A673 (cell line): Measurements from ENCODE around the gene AP3B2. TPM values are rescaled to one million over a fixed set of nuclear protein-coding genes. Genes with fewer than 3 reads are reported as not detected.

Source experiments
- BruUV-seq: library from RNA; stranded (reverse); fragments of 400-500 nt; replicated peaks from 2 replicates; lab custom pipeline; 2021; lab: Mats Ljungman, UMichigan
- CTCF ChIA-PET: fragments of 300-600 bp; sonication (Branson Sonifier 250); formaldehyde crosslinking; loops from one replicate; lab custom pipeline; 2022; ENCODE audit warnings: antibody characterized with exemption; lab: Charles Lee
- POLR2A ChIA-PET: fragments of 300-600 bp; sonication (Branson Sonifier 250); formaldehyde crosslinking; loops from one replicate; lab custom pipeline; 2022; ENCODE audit warnings: antibody characterized with exemption; ENCODE audit not compliant: low non-redundant PET; lab: Charles Lee
- DNase-seq: peaks from one replicate; pipeline ENCODE4 v3.0.0-alpha.2; 2015; ENCODE audit warnings: low spot score
- H3K27ac ChIP-seq: fragments of 200-600 bp; sonication (generic); 2 replicates; pipeline ENCODE4 v1.5.1; 2016; ENCODE audit warnings: mixed run types, low read depth, mild to moderate bottlenecking, mixed read lengths, antibody characterized with exemption, low read length; ENCODE audit not compliant: poor library complexity, severe bottlenecking
- H3K27me3 ChIP-seq: fragments of 200-600 bp; sonication (generic); replicated peaks from 2 replicates; pipeline ENCODE4 v1.6.1; 2017; ENCODE audit warnings: mixed run types, low read depth, mild to moderate bottlenecking, mixed read lengths, antibody characterized with exemption, low read length; ENCODE audit not compliant: insufficient read depth, poor library complexity
- H3K36me3 ChIP-seq: fragments of 200-600 bp; sonication (generic); 2 replicates; pipeline ENCODE4 v1.6.1; 2016; ENCODE audit warnings: mixed run types, mild to moderate bottlenecking, mixed read lengths, antibody characterized with exemption, low read length; ENCODE audit not compliant: insufficient read depth, poor library complexity, severe bottlenecking
- H3K4me1 ChIP-seq: fragments of 200-600 bp; sonication (generic); 2 replicates; pipeline ENCODE4 v1.6.1; 2017; ENCODE audit warnings: mixed run types, mild to moderate bottlenecking, mixed read lengths, antibody characterized with exemption, low read length; ENCODE audit not compliant: insufficient read depth, poor library complexity, severe bottlenecking
- H3K4me3 ChIP-seq: fragments of 200-600 bp; sonication (generic); 2 replicates; pipeline ENCODE4 v1.5.1; 2016; ENCODE audit warnings: low read depth, mixed run types, mild to moderate bottlenecking, mixed read lengths, low read length; ENCODE audit not compliant: poor library complexity, severe bottlenecking
- H3K9me3 ChIP-seq: fragments of 200-600 bp; sonication (generic); 2 replicates; pipeline ENCODE4 v1.6.1; 2016; ENCODE audit warnings: mixed run types, low read depth, mild to moderate bottlenecking, mixed read lengths, antibody characterized with exemption, low read length; ENCODE audit not compliant: poor library complexity, severe bottlenecking
- EZH2 ChIP-seq: fragments of 200-600 bp; sonication (generic); IDR thresholded peaks from 2 replicates; pipeline ENCODE4 v1.6.1; 2017; ENCODE audit warnings: borderline replicate concordance, low read depth, mild to moderate bottlenecking, mixed read lengths, antibody characterized with exemption, low read length; ENCODE audit not compliant: poor library complexity, severe bottlenecking
- intact Hi-C: fragments of 100-400 bp; cut with micrococcal nuclease; formaldehyde crosslinking; loops from one replicate; pipeline ENCODE4 v1.10.0; 2022; ENCODE audit not compliant: unreplicated experiment
- total RNA-seq: library from RNA; stranded (reverse); gene quantifications from 2 replicates; pipeline ENCODE4 v1.2.3, GENCODE V29; 2021
- TF ChIP-seq, protein P1 (sequence below): fragments of 300-800, 200-600 bp; sonication (generic); conservative IDR thresholded peaks from 2 replicates; pipeline ENCODE4 v1.5.1; 2017; ENCODE audit warnings: low read depth, mild to moderate bottlenecking, antibody characterized with exemption, low read length, moderate library complexity, mixed read lengths

Gene AP3B2
- total RNA-seq, 1 experiment from 2014 or later, result 19.0 TPM

DNA sequence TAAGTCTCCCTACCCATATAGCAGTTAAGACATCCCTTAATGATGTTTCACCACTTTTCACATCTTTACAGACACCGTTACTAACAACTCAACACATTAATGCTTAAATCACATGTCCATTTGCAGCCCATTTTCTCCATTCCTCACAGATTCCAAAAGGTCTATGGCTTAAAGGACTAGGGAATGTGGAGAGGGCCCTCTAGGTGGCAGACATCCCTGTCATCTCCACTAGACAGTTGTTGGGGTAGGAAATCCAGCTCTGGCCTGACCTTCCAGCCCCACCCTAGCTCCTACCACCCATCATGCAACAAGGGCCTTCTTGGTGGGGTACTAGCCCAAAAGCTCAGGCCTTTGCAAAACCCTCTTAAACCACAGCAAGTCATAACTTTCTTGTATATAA lies 87.7 kb downstream of the AP3B2 start:
- ChIA-PET POLR2A (no interaction called here), CTCF (no interaction called here)
- Histone ChIP-seq H3K4me1 (no peaks in the 10 kb centered on the region), H3K4me3 (no peak overlapping the region), H3K9me3 (no peaks in the 10 kb centered on the region), H3K27me3 (peaks cover 6% of the 10 kb centered on the region), H3K27ac (no peak overlapping the region), H3K36me3 (no peaks in the 10 kb centered on the region)
- intact Hi-C loops, result no loop called here
- peak; percentile 4 for DNase-seq
- no TSS peak for BruUV-seq
- no peak for TF ChIP-seq EZH2
- TF ChIP-seq, protein P1, sequence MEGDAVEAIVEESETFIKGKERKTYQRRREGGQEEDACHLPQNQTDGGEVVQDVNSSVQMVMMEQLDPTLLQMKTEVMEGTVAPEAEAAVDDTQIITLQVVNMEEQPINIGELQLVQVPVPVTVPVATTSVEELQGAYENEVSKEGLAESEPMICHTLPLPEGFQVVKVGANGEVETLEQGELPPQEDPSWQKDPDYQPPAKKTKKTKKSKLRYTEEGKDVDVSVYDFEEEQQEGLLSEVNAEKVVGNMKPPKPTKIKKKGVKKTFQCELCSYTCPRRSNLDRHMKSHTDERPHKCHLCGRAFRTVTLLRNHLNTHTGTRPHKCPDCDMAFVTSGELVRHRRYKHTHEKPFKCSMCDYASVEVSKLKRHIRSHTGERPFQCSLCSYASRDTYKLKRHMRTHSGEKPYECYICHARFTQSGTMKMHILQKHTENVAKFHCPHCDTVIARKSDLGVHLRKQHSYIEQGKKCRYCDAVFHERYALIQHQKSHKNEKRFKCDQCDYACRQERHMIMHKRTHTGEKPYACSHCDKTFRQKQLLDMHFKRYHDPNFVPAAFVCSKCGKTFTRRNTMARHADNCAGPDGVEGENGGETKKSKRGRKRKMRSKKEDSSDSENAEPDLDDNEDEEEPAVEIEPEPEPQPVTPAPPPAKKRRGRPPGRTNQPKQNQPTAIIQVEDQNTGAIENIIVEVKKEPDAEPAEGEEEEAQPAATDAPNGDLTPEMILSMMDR, result 0 out of 2 replicates have a peak, but pooled peaks have one; percentile 21

DNA sequence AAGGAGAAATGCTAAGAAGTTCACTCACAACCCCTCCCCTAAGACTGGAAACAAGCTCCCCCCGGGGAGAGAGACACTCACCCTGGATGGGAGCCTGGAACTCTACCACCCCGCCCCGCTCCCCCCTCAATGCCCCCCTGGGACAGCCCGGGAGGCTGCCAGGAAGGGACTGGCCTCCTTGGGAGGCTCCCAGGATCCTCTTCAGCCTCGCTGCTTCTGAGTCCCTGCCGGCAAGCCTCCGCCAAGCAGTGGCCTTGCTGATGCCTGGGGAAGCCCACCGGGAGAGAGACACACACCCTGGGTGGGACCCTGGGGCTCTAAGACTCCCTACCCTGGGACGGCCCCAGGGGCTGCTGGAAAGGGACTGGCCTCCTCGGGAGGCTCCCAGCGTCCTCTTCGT lies 95.9 kb downstream of the AP3B2 start:
- no TSS peak for BruUV-seq
- DNase-seq, result peak; percentile 23
- no peak overlapping the region for H3K27ac ChIP-seq
- TF ChIP-seq, protein P1, result no peak
- no peak for TF ChIP-seq EZH2
- ChIA-PET CTCF (no interaction called here), POLR2A (no interaction called here)
- intact Hi-C loops, result no loop called here
- H3K9me3 ChIP-seq, result no peaks in the 10 kb centered on the region
- no peak overlapping the region for H3K4me3 ChIP-seq
- H3K27me3 ChIP-seq, result peaks cover 16% of the 10 kb centered on the region
- no peaks in the 10 kb centered on the region for H3K4me1 ChIP-seq
- no peaks in the 10 kb centered on the region for H3K36me3 ChIP-seq

DNA sequence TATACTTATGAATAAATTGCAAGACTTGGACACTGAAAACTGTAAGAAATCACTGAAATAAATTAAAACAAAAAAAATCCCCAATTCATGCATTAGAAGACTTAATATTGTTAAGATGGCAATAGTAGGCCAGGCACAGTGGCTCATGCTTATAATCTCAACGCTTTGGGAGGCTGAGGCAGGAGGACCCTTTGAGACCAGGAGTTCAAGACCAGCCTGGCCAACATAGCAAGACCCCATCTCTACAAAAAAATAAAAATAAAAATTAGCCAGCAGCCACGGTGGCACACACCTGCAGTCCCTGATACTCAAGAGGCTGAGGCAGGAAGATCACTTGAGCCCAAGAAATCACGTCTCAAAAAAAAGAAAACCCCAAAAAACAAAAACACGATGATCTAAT lies 98.3 kb downstream of the AP3B2 start:
- peaks cover 8% of the 10 kb centered on the region for H3K27me3 ChIP-seq
- TF ChIP-seq, protein P1, result no peak
- no peak for TF ChIP-seq EZH2
- H3K36me3 ChIP-seq, result no peaks in the 10 kb centered on the region
- no peak for DNase-seq
- no peaks in the 10 kb centered on the region for H3K4me1 ChIP-seq
- intact Hi-C loops, result no loop called here
- ChIA-PET POLR2A (no interaction called here), CTCF (no interaction called here)
- no peak overlapping the region for H3K4me3 ChIP-seq
- H3K9me3 ChIP-seq, result no peaks in the 10 kb centered on the region
- no TSS peak for BruUV-seq
- no peak overlapping the region for H3K27ac ChIP-seq

Other genes with a start within 250 kb of the AP3B2 start
- 1,732 and 1,749 TPM in 2 replicates for gene RPS17, start 169.4 kb downstream of the AP3B2 start, total RNA-seq
- gene CPEB1, start 62.5 kb downstream of the AP3B2 start, total RNA-seq, result 0.15 TPM in 1 of 2 replicates, not detected in the other
- gene FSD2, start 96.2 kb upstream of the AP3B2 start, total RNA-seq, result not detected in 2 replicates
- gene WHAMM, start 99.8 kb upstream of the AP3B2 start, total RNA-seq, result 5.1 and 5.4 TPM in 2 replicates
- 4.6 and 6.7 TPM in 2 replicates for gene HOMER2, start 242.8 kb upstream of the AP3B2 start, total RNA-seq